HFFc6 (cell line): Measurements from ENCODE around the gene TTLL7. TPM values are rescaled to one million over a fixed set of nuclear protein-coding genes. Genes with fewer than 3 reads are reported as not detected.
A peak's percentile ranks its signal among the peaks of the same experiment; 100 is the strongest.

ENCODE experiments used
- DNase-seq: peaks from one replicate; pipeline ENCODE4 v3.0.0-alpha.2; 2018
- H3K27ac Mint-ChIP-seq: 2 replicates; pipeline ENCODE4 v1.8.0; 2020; ENCODE audit warnings: mild to moderate bottlenecking, mixed read lengths
- H3K27me3 Mint-ChIP-seq: 2 replicates; pipeline ENCODE4 v1.8.0; 2021; ENCODE audit warnings: mild to moderate bottlenecking, moderate library complexity, mixed read lengths; ENCODE audit not compliant: insufficient read depth
- H3K36me3 Mint-ChIP-seq: 2 replicates; pipeline ENCODE4 v1.8.0; 2021; ENCODE audit warnings: low read depth, mixed read lengths
- H3K4me1 Mint-ChIP-seq: 2 replicates; pipeline ENCODE4 v1.8.0; 2020; ENCODE audit warnings: low read depth, mixed read lengths
- H3K4me3 Mint-ChIP-seq: 2 replicates; pipeline ENCODE4 v1.8.0; 2020; ENCODE audit warnings: mild to moderate bottlenecking, moderate library complexity, mixed read lengths
- H3K9me3 Mint-ChIP-seq: 2 replicates; pipeline ENCODE4 v1.8.0; 2020; ENCODE audit warnings: mild to moderate bottlenecking, mixed read lengths
- total RNA-seq, 6 experiments: library from RNA; stranded (reverse); fragmentation: NEBNext Ultra II Directional; extraction: Animal tissue kit (Norgen Biotek cat#: 25700); gene quantifications; 2 replicates in 1 of 6; 3 replicates in 5 of 6; pipeline ENCODE4 v1.2.3, GENCODE V29; 2021
- TF ChIP-seq, protein P1 (sequence below): fragments of 200-600 bp; sonication (generic); IDR thresholded peaks from 2 replicates; pipeline ENCODE4 v1.5.0; 2021; ENCODE audit warnings: antibody characterized with exemption, mild to moderate bottlenecking

The TTLL7 gene
- total RNA-seq, 6 experiments from 2014 or later, result 5.1 to 8.4 (median 7.5) TPM

- no peak overlapping the region for H3K27ac Mint-ChIP-seq
- no peak for DNase-seq
- H3K4me3 Mint-ChIP-seq, result no peak overlapping the region
- peaks cover 12% of the 10 kb centered on the region; the same call in 1 of the 2 replicates for H3K4me1 Mint-ChIP-seq
- H3K27me3 Mint-ChIP-seq, result no peaks in the 10 kb centered on the region; the same call in 1 of the 2 replicates
- H3K9me3 Mint-ChIP-seq, result no peaks in the 10 kb centered on the region
- TF ChIP-seq, protein P1, sequence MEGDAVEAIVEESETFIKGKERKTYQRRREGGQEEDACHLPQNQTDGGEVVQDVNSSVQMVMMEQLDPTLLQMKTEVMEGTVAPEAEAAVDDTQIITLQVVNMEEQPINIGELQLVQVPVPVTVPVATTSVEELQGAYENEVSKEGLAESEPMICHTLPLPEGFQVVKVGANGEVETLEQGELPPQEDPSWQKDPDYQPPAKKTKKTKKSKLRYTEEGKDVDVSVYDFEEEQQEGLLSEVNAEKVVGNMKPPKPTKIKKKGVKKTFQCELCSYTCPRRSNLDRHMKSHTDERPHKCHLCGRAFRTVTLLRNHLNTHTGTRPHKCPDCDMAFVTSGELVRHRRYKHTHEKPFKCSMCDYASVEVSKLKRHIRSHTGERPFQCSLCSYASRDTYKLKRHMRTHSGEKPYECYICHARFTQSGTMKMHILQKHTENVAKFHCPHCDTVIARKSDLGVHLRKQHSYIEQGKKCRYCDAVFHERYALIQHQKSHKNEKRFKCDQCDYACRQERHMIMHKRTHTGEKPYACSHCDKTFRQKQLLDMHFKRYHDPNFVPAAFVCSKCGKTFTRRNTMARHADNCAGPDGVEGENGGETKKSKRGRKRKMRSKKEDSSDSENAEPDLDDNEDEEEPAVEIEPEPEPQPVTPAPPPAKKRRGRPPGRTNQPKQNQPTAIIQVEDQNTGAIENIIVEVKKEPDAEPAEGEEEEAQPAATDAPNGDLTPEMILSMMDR, result no peak
- H3K36me3 Mint-ChIP-seq, result peaks cover 8% of the 10 kb centered on the region
Measured at GRCh38 chr1:83912876-83913275, 86.1 kb downstream of the TTLL7 start.

DNA sequence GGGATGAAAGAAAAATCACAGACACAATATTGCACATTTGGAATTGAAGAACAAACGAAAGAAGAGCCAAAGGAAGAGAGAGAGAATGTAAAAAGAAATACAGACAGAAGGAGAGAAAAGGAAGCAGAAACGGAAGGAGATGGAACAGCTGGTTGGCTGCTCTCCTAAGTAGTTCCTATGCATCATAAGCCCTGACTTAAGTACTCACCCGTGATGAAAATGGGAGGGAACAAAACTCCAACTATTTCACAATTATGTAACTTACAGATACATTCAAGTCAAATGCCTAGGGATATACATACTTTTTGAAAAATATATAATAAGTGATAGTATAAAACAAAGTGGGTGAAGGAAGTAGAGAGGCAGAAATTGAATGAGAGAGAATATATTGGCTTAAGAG lies 88.5 kb downstream of the TTLL7 start:
- no peak overlapping the region for H3K27ac Mint-ChIP-seq
- no peaks in the 10 kb centered on the region for H3K9me3 Mint-ChIP-seq
- no peak for DNase-seq
- no peak overlapping the region for H3K4me3 Mint-ChIP-seq
- TF ChIP-seq, protein P1, result no peak
- H3K4me1 Mint-ChIP-seq, result peaks cover 12% of the 10 kb centered on the region; the same call in 1 of the 2 replicates
- H3K27me3 Mint-ChIP-seq, result no peaks in the 10 kb centered on the region; the same call in 1 of the 2 replicates
- peaks cover 8% of the 10 kb centered on the region for H3K36me3 Mint-ChIP-seq

DNA sequence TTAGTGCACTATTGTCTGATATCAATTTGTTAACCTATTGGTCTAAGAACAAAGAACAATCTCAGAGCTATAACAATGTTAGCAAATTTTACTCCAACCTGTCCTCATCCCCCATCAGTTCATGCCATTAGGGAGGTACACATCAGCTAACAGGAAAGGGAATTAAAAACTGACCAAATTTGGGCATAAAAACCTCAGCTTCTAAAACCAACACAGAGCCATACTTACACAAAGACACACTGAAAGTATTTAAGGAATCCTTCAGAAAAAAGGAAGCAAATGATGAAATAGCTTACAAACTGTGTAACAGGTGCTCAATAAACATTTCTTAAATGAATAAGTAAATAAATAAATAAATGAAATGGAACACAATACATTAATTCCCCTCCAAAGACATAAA lies 89.2 kb downstream of the TTLL7 start:
- H3K36me3 Mint-ChIP-seq, result peaks cover 4% of the 10 kb centered on the region
- H3K27ac Mint-ChIP-seq, result no peak overlapping the region
- DNase-seq, result peak; percentile 1
- H3K9me3 Mint-ChIP-seq, result no peaks in the 10 kb centered on the region
- H3K4me3 Mint-ChIP-seq, result no peak overlapping the region
- peaks cover 12% of the 10 kb centered on the region; the same call in 1 of the 2 replicates for H3K4me1 Mint-ChIP-seq
- no peaks in the 10 kb centered on the region; the same call in 1 of the 2 replicates for H3K27me3 Mint-ChIP-seq
- TF ChIP-seq, protein P1, result no peak

- no peaks in the 10 kb centered on the region for H3K9me3 Mint-ChIP-seq
- TF ChIP-seq, protein P1, result peak; percentile 93
- H3K27me3 Mint-ChIP-seq, result no peaks in the 10 kb centered on the region; the same call in 1 of the 2 replicates
- peak; percentile 10 for DNase-seq
- H3K4me1 Mint-ChIP-seq, result peaks cover 36% of the 10 kb centered on the region
- no peak overlapping the region for H3K4me3 Mint-ChIP-seq
- H3K27ac Mint-ChIP-seq, result no peak overlapping the region
- H3K36me3 Mint-ChIP-seq, result no peaks in the 10 kb centered on the region
Measured at GRCh38 chr1:83905315-83905907, 93.5 kb downstream of the TTLL7 start.

- TF ChIP-seq, protein P1, result no peak
- peak overlapping the region; percentile 37 for H3K4me3 Mint-ChIP-seq
- DNase-seq, result peak; percentile 88
- H3K27ac Mint-ChIP-seq, result peak overlapping the region; percentile 88
- H3K36me3 Mint-ChIP-seq, result no peaks in the 10 kb centered on the region
- H3K27me3 Mint-ChIP-seq, result no peaks in the 10 kb centered on the region; the same call in 1 of the 2 replicates
- H3K9me3 Mint-ChIP-seq, result no peaks in the 10 kb centered on the region
- peaks cover 36% of the 10 kb centered on the region for H3K4me1 Mint-ChIP-seq
Measured at GRCh38 chr1:83901547-83902155, 97.3 kb downstream of the TTLL7 start.
